ENCODE measurements around the gene HBP1.
"Not testable (repeated sequence)": the region's sequence is repeated elsewhere in the genome, so short reads cannot be mapped to it uniquely, and the experiment has no call there.

The HBP1 gene

DNA sequence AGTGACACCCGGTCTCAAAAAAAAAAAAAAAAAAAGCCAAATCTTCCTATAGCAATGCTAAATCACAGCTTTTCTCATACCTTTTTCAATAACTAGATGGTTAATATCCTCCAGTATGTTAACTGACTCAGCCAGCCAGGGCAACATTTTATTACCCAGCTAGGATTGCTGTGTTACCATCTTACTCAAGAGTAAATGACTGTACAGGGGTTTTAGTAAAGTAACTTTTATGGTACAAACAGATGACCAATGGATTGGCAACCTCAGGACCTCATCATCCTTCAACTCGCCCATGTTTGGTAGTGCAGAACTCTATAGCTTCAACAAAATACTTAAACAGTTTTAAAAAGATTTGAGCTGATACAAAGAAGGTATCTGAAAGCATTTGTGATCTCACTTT is 59.5 kb downstream of the HBP1 start:
- no peak for DNase-seq (ENCODE audit: low spot score)

DNA sequence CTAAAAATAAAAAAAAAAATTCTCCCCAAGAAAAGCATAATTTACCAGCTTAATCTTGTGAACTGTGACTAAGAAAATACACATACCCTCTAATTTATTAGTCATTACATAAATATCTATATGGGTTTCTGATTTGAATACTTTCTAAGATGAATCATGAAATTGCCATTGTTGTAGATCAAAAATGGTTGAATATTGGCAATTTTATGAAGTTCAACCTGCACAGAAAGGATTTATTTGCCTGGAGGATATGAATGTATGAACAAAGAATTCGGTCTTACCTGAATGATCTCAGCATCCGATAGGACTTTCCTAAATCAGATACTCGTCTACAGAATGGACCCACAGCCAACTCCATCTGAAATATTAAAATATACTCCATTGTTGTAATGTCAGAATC is 61.5 kb downstream of the HBP1 start:
- DNase-seq (ENCODE audit: low spot score), result no peak

DNA sequence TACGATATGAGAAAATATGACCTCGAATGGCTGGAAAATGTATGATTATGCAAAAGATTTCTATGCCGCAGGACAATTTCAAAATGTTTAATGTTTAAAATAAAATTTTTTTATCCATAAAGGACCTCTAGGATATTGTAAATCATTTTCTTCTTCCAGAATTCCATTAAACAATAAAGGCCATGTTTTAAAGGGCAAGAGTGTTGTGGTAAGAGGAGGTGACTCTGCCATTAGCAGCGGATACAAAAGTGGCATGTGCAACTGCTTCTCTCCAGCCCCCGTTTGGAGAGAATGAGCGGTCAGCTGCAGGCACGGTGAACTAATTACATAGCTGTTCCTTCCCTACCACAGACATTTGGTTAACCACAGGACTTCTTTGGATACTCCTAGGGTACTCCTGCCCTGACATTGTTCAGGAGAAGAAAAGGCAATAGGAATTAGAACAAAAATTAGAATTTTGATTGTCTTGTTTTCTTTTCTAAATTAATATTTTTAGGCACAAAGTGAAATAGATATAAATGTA is 63.8 kb downstream of the HBP1 start:
- DNase-seq (ENCODE audit: low spot score), result no peak

DNA sequence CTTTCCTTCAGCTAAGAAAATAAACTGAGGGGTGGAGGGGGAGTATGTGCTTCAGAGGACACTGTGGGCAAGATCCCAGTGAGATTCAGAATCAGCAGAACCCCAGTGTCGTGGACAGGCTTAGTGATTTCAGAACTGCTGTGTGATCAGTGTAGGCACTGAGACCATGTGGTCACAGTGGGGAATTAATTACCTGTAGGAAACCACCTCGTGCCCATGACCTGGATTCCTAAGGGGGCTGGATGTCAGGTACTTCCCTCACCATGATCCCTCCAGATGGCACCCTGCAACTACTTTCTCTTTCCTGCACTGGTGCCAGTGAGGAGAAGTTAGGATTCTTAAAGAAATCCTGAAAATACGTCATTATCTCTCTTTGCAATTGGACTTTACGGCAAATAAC is 64.4 kb downstream of the HBP1 start:
- no peak for DNase-seq (ENCODE audit: low spot score)

DNA sequence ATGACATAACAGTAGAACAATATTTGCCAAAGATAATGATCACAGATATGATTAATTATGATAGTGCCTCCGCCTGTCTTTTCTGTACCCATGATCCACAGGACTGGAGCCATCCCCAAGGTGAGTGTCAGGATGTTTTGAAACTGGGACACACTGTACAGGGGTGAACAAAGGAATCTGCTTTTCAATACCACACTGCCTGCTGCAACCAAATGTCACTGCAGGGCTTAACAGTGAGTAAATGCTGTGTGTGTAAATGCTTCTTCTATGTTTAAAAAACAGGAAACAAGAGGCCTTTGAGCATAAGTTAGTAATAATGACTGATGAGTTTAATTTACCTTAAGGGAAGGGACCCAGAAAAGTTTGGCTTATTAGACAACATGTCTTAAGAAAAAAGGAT is 65.2 kb downstream of the HBP1 start:
- DNase-seq (ENCODE audit: low spot score), result no peak

DNA sequence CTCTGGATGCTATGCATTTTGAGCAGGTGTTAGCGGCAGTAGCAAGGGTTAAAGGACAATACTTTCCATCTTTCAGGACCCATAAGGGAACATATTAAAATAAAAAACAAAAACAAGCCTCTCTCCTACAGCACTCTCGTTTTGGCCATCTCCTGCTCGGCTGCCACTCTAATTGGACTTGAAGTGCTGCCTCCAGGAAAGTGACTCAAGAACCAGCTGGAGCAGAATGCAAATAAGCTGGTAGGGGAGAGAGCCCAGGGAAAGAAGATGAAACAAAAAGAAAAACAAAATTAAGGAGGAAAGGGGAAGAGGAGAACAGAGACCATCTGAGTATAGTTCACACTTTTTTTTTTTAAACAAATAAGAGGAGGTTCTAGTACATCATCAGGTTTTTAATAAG is 65.6 kb downstream of the HBP1 start:
- DNase-seq (ENCODE audit: low spot score), result no peak

DNA sequence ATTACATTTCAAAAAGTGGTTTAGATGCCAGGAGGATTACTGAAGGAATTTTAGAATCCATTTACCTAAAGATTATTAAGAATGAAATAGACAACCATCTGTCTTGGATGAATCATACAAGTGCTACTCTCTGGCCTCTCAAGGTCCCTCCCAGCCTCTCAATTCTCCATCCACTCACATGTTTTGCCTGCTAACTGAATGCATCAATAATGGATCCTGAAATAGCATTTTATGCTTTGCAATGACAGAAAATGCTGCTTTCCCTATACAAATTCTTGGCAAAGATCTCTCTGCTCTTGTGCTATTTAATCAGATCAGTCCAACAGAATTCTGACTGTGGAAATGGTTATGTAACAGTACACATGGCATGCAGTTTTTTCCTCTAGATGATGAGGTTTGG is 68.1 kb downstream of the HBP1 start:
- no peak for DNase-seq (ENCODE audit: low spot score)

DNA sequence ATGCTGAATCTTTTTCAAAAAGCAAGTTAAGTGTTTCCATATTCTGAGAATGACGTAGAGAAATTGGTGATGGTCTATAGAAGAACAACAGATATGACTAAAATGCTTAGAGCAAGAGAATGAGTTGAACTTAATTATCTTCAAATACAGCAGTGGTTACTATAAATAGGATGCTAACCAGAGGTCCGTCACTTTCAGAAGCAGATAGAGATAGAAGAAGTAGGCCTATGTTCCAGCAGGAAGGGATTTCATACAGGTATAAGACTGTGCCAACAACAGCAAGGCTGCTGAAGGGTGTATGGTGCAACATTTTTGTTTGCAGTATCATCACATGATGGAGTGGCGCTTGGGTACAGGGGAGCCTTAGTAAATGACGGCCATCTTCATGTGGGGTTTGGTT is 68.6 kb downstream of the HBP1 start:
- DNase-seq (ENCODE audit: low spot score), result no peak

DNA sequence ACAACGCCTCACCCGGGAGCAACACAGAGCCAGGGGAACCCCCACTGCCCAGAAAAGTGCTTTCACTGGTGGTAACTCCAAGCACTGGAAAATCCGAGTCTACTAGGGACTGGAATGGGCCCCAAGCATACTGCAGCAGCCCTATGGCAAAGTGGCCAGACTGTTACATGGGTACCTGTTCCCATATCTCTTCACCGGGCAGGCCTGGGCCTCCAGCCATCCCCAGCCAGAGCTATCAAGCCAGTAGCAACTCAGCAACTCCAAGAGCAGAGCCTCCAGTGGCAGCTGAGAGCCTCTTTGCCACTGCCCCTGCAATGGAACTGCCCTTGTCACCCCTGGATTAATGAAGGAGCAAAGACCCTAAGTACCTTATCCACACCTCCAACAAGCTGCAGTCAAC is 73.5 kb downstream of the HBP1 start:
- no peak for DNase-seq (ENCODE audit: low spot score)

DNA sequence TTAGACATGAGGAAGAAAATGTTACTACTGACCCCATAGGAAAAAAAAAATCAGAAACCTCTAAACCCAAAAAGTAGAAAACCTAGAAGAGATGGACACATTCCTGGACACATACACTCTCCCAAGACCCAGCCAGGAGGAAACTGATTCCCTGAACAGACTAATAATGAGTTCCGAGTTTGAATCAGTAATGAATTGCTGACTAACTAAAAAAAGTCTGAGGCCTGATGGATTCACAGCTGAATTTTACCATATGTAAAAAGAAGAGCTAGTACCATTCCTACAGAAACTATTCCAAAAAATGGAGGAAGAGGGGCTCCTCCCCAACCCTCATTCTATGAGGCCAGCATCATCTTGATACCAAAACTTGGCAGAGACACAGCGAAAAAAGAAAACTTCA is 75.8 kb downstream of the HBP1 start:
- DNase-seq (ENCODE audit: low spot score), result no peak

DNA sequence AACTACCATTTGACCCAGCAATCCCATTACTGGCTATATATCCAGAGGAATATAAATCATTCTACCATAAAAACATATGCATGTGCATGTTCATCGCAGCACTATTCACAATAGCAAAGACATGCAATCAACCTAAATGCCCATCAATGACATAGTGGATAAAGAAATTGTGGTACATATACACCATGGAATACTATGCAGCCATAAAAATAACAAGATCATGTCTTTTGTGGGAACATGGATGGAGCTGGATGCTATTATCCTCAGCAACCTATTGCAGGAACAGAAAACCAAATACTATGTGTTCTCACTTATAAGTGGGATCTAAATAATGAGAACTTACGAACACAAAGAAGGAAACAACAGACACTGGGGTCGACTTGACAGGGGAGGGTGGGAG is 78.0 kb downstream of the HBP1 start:
- not testable (repeated sequence) for DNase-seq (ENCODE audit: low spot score)

DNA sequence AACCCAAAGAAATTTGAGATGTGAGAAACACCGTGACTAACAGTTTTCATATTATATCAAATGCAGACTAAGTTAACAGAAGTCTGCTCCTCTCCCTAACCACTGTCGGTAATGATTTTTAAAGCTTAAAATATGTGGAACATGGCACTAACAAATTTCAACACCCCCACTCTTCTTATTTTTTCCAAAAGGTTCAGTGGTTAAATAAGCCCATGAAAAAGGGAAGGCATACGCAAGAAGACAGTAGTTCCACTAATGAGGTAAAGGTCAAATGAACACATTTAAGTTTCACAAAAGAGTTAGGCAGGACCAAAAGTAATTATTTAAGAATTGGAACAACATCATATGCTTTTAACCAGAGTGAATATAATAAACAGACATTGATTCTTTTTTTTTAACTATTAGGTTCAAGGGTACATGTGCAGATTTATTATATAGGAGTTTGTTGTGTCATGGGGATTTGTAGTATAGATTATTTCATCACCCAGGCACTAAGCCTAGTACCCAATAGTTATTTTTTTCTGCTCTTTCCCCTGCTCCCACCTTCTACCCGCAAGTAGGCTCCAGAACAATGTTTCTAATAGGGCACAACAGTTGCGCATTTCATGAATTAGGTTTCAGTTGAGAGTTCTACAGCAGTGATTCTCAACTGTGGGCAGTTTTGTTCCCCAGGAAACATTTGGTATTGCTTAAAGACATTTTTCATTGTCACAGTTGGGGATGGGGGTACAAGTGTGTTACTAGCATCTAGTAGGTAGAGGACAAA is 79.9 kb downstream of the HBP1 start:
- DNase-seq (ENCODE audit: low spot score), result no peak

DNA sequence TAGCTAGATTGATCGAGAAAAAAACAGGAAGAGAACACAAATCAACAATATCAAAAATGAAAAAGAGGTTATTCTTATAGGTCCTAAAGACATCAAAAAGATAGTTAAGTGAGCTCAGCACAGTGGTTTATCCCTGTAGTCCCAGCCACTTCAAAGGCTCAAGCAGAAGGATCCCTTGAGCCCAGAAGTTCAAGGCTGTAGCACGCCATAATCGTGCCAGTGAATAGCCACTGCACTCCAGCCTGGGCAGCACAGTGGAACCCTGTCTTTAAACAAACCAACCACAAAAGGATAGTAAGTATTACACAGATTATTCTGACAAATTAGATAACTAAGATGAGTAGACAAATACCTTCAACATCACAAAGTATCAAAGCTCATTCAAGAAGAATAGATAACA is 83.2 kb downstream of the HBP1 start:
- DNase-seq (ENCODE audit: low spot score), result no peak
